Osteoblast (primary cell): ENCODE measurements around the gene MOCOS. TPM values are rescaled to one million over a fixed set of nuclear protein-coding genes. Genes with fewer than 3 reads are reported as not detected.

Source experiments
- DNase-seq: peaks from one replicate; pipeline ENCODE4 v3.0.0; 2011; ENCODE audit warnings: low spot score, mixed read lengths; ENCODE audit not compliant: insufficient read length; ENCODE audit errors: missing footprints
- H2AFZ ChIP-seq: 2 replicates; pipeline ENCODE4 v1.6.0; 2011; ENCODE audit warnings: mild to moderate bottlenecking, low read length
- H3K27ac ChIP-seq: 2 replicates; pipeline ENCODE4 v1.5.1; 2011; ENCODE audit warnings: mild to moderate bottlenecking, low read depth, low read length, moderate library complexity
- H3K27me3 ChIP-seq: 2 replicates; pipeline ENCODE4 v1.6.0; 2012; ENCODE audit warnings: mild to moderate bottlenecking, control low read depth, inconsistent platforms, low read length, moderate library complexity; ENCODE audit not compliant: insufficient read depth
- H3K36me3 ChIP-seq: 2 replicates; pipeline ENCODE4 v1.5.1; 2011; ENCODE audit warnings: mild to moderate bottlenecking, low read length, control low read depth, moderate library complexity; ENCODE audit not compliant: insufficient read depth
- H3K4me1 ChIP-seq: 2 replicates; pipeline ENCODE4 v1.5.1; 2011; ENCODE audit warnings: mild to moderate bottlenecking, low read length, control low read depth, moderate library complexity; ENCODE audit not compliant: insufficient read depth
- H3K4me2 ChIP-seq: 2 replicates; pipeline ENCODE4 v1.6.0; 2011; ENCODE audit warnings: mild to moderate bottlenecking, low read length; ENCODE audit not compliant: insufficient read depth
- H3K4me3 ChIP-seq: fragments of 200-600 bp; sonication (generic); 3 replicates; pipeline ENCODE4 v1.5.1; 2012; ENCODE audit warnings: mild to moderate bottlenecking, low read length, inconsistent platforms; ENCODE audit not compliant: insufficient read depth
- H3K79me2 ChIP-seq: 2 replicates; pipeline ENCODE4 v1.6.0; 2012; ENCODE audit warnings: mild to moderate bottlenecking, low read length, control low read depth, inconsistent platforms; ENCODE audit not compliant: insufficient read depth
- H3K9me3 ChIP-seq: 2 replicates; pipeline ENCODE4 v1.5.1; 2011; ENCODE audit warnings: low read depth, low read length, control low read depth
- H4K20me1 ChIP-seq: 2 replicates; pipeline ENCODE4 v1.6.0; 2012; ENCODE audit warnings: mild to moderate bottlenecking, low read length, control low read depth; ENCODE audit not compliant: insufficient read depth
- total RNA-seq: library from RNA; depleted of rRNA; stranded (reverse); fragments of >200 nt; gene quantifications from 2 replicates; pipeline ENCODE4 v1.2.3, GENCODE V29; 2012
- TF ChIP-seq, protein P1 (sequence below): IDR thresholded peaks from 2 replicates; pipeline ENCODE4 v1.5.1; 2011; ENCODE audit warnings: mild to moderate bottlenecking, low read depth, low read length, moderate library complexity; ENCODE audit errors: extremely low read depth

Gene MOCOS
- total RNA-seq, 1 donor: 19.9 TPM

DNA sequence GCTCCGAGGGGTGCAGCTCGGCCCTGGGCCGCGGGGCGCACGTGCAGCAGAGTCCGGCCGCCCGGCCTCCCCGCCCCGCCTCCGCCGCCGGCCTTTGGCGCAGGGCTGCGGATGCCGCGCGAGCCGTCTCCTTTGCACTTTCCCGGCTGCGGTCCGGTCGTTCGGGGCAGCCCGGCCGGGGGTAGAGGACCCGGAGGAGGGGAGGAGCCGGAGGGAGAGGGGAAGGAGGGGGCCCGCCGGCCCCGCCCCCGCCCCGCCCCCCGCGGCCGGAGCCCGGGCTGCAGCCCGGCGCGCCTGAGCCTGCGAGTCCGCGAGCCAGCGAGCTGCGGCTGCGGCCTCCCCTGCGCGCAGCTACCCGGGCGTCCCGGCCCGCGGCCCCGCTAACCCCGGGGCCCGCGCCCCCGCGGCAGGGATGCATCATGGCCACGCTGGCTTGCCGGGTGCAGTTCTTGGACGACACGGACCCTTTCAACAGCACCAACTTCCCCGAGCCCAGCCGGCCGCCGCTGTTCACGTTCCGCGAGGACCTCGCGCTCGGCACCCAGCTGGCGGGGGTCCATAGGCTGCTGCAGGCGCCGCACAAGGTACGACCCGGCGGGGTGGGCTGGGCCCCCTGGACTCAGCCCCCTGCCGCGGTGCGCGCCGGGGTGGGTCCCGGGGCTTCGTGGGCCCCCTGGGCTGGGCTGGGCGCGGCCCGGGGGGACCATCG lies 110.3 kb downstream of the MOCOS start, which contains the start of gene FHOD3:
Gene FHOD3, plus strand, starts transcription at position 297 of the 709 bp plus-strand sequence. Its CDS starts 123 bp downstream, at position 420.
- peak within 1 kb of the TSS; percentile 86 for H2AFZ ChIP-seq
- peaks cover 6% of the 10 kb centered on the region for H4K20me1 ChIP-seq
- TF ChIP-seq, protein P1, sequence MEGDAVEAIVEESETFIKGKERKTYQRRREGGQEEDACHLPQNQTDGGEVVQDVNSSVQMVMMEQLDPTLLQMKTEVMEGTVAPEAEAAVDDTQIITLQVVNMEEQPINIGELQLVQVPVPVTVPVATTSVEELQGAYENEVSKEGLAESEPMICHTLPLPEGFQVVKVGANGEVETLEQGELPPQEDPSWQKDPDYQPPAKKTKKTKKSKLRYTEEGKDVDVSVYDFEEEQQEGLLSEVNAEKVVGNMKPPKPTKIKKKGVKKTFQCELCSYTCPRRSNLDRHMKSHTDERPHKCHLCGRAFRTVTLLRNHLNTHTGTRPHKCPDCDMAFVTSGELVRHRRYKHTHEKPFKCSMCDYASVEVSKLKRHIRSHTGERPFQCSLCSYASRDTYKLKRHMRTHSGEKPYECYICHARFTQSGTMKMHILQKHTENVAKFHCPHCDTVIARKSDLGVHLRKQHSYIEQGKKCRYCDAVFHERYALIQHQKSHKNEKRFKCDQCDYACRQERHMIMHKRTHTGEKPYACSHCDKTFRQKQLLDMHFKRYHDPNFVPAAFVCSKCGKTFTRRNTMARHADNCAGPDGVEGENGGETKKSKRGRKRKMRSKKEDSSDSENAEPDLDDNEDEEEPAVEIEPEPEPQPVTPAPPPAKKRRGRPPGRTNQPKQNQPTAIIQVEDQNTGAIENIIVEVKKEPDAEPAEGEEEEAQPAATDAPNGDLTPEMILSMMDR: no peak
- no peaks in the 10 kb centered on the region for H3K36me3 ChIP-seq
- no peaks in the 10 kb centered on the region for H3K27me3 ChIP-seq
- peak within 1 kb of the TSS; percentile 95 for H3K4me2 ChIP-seq
- peaks cover 10% of the 10 kb centered on the region for H3K4me1 ChIP-seq
- peak within 1 kb of the TSS; percentile 82 for H3K4me3 ChIP-seq
- H3K27ac ChIP-seq: peak within 1 kb of the TSS; percentile 80
- peaks cover 36% of the 10 kb centered on the region for H3K79me2 ChIP-seq
- H3K9me3 ChIP-seq: no peaks in the 10 kb centered on the region
- peak; percentile 96 for DNase-seq

DNA sequence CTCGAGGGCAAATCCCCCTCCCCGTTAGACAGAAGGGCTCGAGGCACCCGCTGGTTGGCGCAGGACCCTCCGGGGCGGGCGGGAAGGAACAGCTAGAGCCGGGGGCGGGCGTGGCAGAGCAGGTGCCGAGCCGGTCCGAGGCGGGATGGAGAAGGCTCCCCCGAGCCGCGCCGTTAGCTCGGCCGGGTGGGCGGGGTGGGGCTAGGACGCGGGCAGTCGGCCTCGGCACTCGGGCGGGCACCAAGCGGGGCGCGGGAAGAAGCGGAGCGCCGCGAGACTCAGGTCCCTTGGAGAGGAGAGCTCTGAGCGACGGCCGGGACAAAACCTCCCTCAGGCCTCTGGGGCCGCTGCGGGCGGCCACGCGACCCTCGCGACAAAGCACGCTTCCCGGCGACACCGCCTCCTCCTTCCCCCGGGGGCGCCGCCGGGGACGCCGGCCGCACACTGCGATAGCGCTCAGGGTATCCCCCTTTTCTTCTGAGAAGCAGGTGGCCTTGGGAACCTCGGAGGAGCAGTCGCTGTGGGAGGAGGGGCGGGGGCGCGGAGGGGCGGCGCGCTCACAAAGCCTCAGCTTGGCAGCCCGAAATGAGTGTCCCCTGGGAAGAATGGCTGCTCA lies 110.9 kb downstream of the MOCOS start:
- DNase-seq: no peak
- H2AFZ ChIP-seq: no peak overlapping the region
- peaks cover 6% of the 10 kb centered on the region for H4K20me1 ChIP-seq
- H3K4me2 ChIP-seq: peak overlapping the region; percentile 82
- H3K4me3 ChIP-seq: peak overlapping the region; percentile 82
- peaks cover 43% of the 10 kb centered on the region for H3K79me2 ChIP-seq
- no peaks in the 10 kb centered on the region for H3K9me3 ChIP-seq
- H3K4me1 ChIP-seq: peaks cover 10% of the 10 kb centered on the region
- H3K27ac ChIP-seq: no peak overlapping the region
- H3K27me3 ChIP-seq: no peaks in the 10 kb centered on the region
- H3K36me3 ChIP-seq: no peaks in the 10 kb centered on the region
- TF ChIP-seq, protein P1: no peak

DNA sequence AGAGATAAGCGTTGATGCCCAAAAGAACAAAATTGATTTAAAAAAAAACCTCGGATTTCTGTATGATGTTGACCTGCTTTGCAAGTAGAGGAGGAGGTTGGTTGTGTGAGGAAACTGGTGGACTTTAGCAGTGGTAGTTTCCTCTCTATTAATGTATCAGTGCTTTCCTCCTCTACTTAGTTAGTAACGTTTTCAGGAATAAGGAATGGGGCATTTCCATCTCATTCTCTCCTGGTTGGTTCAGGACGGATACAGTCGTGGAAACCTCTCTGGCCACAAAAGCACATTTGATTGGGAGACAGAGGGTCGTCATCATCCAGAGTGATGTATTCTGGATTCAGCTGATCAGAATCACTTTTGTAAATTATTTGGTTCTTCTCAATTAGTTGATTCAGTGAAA lies 111.7 kb downstream of the MOCOS start:
- Histone ChIP-seq H3K4me1 (peaks cover 10% of the 10 kb centered on the region), H3K4me2 (peak overlapping the region; percentile 56), H2AFZ (no peak overlapping the region), H3K4me3 (peak overlapping the region; percentile 31), H3K79me2 (peaks cover 49% of the 10 kb centered on the region), H4K20me1 (peaks cover 6% of the 10 kb centered on the region), H3K27ac (no peak overlapping the region), H3K9me3 (no peaks in the 10 kb centered on the region), H3K36me3 (no peaks in the 10 kb centered on the region), H3K27me3 (no peaks in the 10 kb centered on the region)
- DNase-seq: no peak
- TF ChIP-seq, protein P1: no peak

DNA sequence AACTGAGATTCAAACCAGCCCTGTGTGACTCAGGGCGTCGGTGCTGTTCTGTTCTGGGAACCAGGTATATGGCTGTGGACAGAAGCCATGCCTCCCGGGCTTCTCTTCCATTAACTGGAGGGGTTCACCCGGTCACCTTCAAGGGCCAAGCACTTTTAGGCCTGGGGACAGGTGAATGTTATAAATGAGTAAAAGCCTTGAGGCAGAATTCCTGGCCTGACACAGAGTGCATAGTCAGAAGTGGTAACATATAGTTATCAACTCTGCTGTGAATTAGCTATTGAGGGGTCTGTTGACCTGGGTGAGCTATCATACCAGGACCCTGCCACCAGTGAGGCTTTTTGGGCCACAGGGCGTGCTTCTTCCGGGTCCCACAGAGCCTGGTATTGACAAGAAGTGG lies 112.9 kb downstream of the MOCOS start:
- Histone ChIP-seq H3K79me2 (peaks cover 54% of the 10 kb centered on the region), H3K4me3 (no peak overlapping the region), H3K4me1 (peaks cover 6% of the 10 kb centered on the region), H3K9me3 (no peaks in the 10 kb centered on the region), H3K27me3 (no peaks in the 10 kb centered on the region), H3K4me2 (no peak overlapping the region), H2AFZ (no peak overlapping the region), H4K20me1 (peaks cover 6% of the 10 kb centered on the region), H3K27ac (no peak overlapping the region), H3K36me3 (no peaks in the 10 kb centered on the region)
- no peak for DNase-seq
- TF ChIP-seq, protein P1: no peak
